Neural progenitor cell (in vitro differentiated cells): ENCODE data around the gene CUBN.

Source experiments
- EZH2 ChIP-seq: fragments of 200-600 bp; sonication (generic); IDR thresholded peaks from 2 replicates; pipeline ENCODE4 v1.6.1; 2017; ENCODE audit warnings: antibody characterized with exemption, mild to moderate bottlenecking, moderate library complexity
- EZH2phosphoT487 ChIP-seq: fragments of 200-600 bp; sonication (generic); IDR thresholded peaks from 2 replicates; pipeline ENCODE4 v1.6.1; 2017; ENCODE audit warnings: antibody characterized with exemption
- TF ChIP-seq, protein P1 (sequence below): fragments of 200-600 bp; sonication (generic); IDR thresholded peaks from 2 replicates; pipeline ENCODE4 v1.5.1; 2017; ENCODE audit warnings: antibody characterized with exemption, mild to moderate bottlenecking

DNA sequence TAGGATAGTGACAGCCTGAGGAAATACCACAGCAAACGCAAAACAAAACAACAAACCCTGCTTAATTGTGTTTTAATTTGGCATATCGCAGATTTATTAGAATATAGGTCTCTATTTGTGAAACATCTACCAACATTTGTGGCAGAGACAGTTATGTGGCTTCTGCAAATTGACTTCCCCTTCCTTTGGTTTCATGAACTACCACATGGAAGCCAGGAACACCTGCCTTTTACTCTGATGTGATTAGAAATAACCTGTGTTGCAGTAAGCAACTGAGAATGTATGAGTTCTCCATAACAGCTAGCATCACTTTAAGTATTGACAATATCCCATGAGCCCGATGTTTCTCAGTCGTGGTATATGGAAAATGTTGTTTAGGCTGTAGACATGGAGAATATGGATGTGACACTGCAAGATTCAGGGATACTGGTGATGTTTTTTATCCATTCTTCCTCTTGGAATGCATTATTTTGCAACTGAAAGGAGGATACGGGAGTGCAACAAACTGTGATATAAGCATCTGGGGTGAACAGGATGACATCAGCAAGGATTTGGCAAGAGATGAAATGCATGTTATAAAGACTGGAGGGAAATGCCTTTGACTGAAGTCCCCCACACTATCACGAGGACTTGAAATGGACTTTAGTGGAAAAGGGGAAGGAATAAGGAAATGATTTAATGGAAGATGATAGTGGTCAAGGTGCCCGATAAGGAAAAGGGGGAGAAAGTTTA is 95.9 kb downstream of the CUBN start:
- TF ChIP-seq EZH2phosphoT487 (no peak), EZH2 (no peak)
- TF ChIP-seq, protein P1, sequence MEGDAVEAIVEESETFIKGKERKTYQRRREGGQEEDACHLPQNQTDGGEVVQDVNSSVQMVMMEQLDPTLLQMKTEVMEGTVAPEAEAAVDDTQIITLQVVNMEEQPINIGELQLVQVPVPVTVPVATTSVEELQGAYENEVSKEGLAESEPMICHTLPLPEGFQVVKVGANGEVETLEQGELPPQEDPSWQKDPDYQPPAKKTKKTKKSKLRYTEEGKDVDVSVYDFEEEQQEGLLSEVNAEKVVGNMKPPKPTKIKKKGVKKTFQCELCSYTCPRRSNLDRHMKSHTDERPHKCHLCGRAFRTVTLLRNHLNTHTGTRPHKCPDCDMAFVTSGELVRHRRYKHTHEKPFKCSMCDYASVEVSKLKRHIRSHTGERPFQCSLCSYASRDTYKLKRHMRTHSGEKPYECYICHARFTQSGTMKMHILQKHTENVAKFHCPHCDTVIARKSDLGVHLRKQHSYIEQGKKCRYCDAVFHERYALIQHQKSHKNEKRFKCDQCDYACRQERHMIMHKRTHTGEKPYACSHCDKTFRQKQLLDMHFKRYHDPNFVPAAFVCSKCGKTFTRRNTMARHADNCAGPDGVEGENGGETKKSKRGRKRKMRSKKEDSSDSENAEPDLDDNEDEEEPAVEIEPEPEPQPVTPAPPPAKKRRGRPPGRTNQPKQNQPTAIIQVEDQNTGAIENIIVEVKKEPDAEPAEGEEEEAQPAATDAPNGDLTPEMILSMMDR, result no peak
